Measurements from ENCODE around the gene HEBP1. TPM values are rescaled to one million over a fixed set of nuclear protein-coding genes. Genes with fewer than 3 reads are reported as not detected.

The HEBP1 gene
- total RNA-seq, 1 experiment from 2014 or later, result 22.2 TPM

DNA sequence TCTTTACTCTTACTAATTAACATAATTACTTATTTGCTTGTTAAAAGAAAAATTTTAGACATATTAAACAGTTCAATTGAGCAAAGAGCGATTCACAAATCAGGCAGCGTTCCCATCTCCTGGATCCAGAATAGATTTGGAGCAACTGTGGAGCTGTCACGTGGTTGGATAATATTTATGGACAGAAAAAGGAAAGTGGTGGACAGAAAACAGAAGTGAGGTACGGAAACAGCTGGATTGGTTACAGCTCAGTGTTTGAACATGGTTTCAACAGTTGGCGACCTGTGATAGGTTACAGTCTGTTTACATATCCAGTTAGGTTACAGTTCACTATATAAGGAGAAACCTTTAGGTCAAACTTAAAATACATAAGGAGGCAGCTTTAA, 24.5 kb upstream of the HEBP1 start:
- Mint-ChIP-seq H3K4me1 (peaks cover 14 to 16% of the 10 kb centered on the region in 2 experiments), H3K36me3 (ENCODE audit: insufficient read depth in 1 of 3, low read depth in 3 of 3) (no peaks in the 10 kb centered on the region), H3K9me3 (no peaks in the 10 kb centered on the region), H3K4me3 (no peak overlapping the region), H3K27ac (no peak overlapping the region), H3K27me3 (ENCODE audit: low read depth) (no peaks in the 10 kb centered on the region)
- Histone ChIP-seq H2BK120ac (ENCODE audit: low read depth, low read length, poor library complexity, severe bottlenecking) (no peak overlapping the region), H3K14ac (ENCODE audit: insufficient read depth, low read length) (no peak overlapping the region), H3T11ph (ENCODE audit: low read length) (no peak overlapping the region), H3K56ac (ENCODE audit: insufficient read length, low read depth, low read length) (no peak overlapping the region), H3K18ac (ENCODE audit: insufficient read length, low read depth, low read length) (no peak overlapping the region), H2BK5ac (ENCODE audit: insufficient read length, low read length) (no peak overlapping the region), H3K9me3 (ENCODE audit: control insufficient read depth, low read depth, low read length) (no peaks in the 10 kb centered on the region), H3K79me2 (ENCODE audit: insufficient read depth, low read length) (no peaks in the 10 kb centered on the region), H3K4me1 (ENCODE audit: insufficient read depth, low read length) (no peaks in the 10 kb centered on the region), H3K4me2 (ENCODE audit: insufficient read depth, insufficient read length, low read length) (no peak overlapping the region), H4K20me1 (ENCODE audit: control insufficient read depth, insufficient read depth, insufficient read length) (no peaks in the 10 kb centered on the region), H3K9ac (ENCODE audit: extremely low read depth, insufficient read length, low read length) (no peak overlapping the region), H3K23me2 (ENCODE audit: insufficient read length, low read depth, low read length, poor library complexity, severe bottlenecking) (no peaks in the 10 kb centered on the region), H3K27ac (ENCODE audit: insufficient read length, low read depth, low read length) (no peak overlapping the region), H2AK5ac (ENCODE audit: insufficient read length, low read length) (no peak overlapping the region), H3K79me1 (ENCODE audit: insufficient read depth, low read depth, low read length, poor library complexity, severe bottlenecking) (no peaks in the 10 kb centered on the region), H2BK15ac (ENCODE audit: low read depth, low read length) (no peak overlapping the region), H4K5ac (ENCODE audit: insufficient read length, low read depth, low read length) (no peak overlapping the region), H2BK12ac (ENCODE audit: insufficient read length, low read depth, low read length) (no peak overlapping the region), H4K91ac (ENCODE audit: insufficient read length, low read depth, low read length) (no peak overlapping the region), H3K27me3 (ENCODE audit: insufficient read depth, low read length) (no peaks in the 10 kb centered on the region), H2AFZ (ENCODE audit: low read length) (no peak overlapping the region), H3K4ac (ENCODE audit: low read depth, low read length) (no peak overlapping the region), H3K23ac (ENCODE audit: insufficient read length, low read depth, low read length) (no peak overlapping the region), H4K8ac (replicated peaks; ENCODE audit: insufficient read length, low read depth, low read length) (no peak overlapping the region), H2BK20ac (ENCODE audit: low read depth, low read length, poor library complexity, severe bottlenecking) (no peak overlapping the region)
- no CpG with 5 or more reads among the region's 5 CpGs for WGBS (ENCODE audit: extremely low coverage, insufficient read length, low lambda C conversion rate)
- TF ChIP-seq, protein P1, sequence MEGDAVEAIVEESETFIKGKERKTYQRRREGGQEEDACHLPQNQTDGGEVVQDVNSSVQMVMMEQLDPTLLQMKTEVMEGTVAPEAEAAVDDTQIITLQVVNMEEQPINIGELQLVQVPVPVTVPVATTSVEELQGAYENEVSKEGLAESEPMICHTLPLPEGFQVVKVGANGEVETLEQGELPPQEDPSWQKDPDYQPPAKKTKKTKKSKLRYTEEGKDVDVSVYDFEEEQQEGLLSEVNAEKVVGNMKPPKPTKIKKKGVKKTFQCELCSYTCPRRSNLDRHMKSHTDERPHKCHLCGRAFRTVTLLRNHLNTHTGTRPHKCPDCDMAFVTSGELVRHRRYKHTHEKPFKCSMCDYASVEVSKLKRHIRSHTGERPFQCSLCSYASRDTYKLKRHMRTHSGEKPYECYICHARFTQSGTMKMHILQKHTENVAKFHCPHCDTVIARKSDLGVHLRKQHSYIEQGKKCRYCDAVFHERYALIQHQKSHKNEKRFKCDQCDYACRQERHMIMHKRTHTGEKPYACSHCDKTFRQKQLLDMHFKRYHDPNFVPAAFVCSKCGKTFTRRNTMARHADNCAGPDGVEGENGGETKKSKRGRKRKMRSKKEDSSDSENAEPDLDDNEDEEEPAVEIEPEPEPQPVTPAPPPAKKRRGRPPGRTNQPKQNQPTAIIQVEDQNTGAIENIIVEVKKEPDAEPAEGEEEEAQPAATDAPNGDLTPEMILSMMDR (conservative IDR thresholded peaks at IDR 0.05), result no peak
- no peak for DNase-seq

Measured in H9 (cell line).